ENCODE measurements around the gene R3HDM2.

Gene R3HDM2
- 49.0 reads per million, percentile 67 among the genes with 10 or more reads in this experiment for total RNA-seq

GRCh38 chr12:57430931-57431566 is at the start of gene R3HDM2:
Gene R3HDM2 (minus strand): TSS chr12:57431043. CDS start chr12:57310428, 120,615 bp downstream.
- DNase-seq: peak; percentile 91

- peak; percentile 63 for DNase-seq
Observed at GRCh38 chr12:57479376-57480115, 48.7 kb upstream of the R3HDM2 start, which contains the start of gene ARHGAP9. Gene ARHGAP9 (minus strand): TSS chr12:57479866. CDS start chr12:57479406, 460 bp downstream.

GRCh38 chr12:57479043-57479375 is 48.2 kb upstream of the R3HDM2 start:
- DNase-seq: no peak

- DNase-seq: peak; percentile 60
Observed at GRCh38 chr12:57477710-57478681, 47.2 kb upstream of the R3HDM2 start.

- DNase-seq: no peak
Observed at GRCh38 chr12:57476993-57477709, 46.3 kb upstream of the R3HDM2 start.

- peak; percentile 48 for DNase-seq
Observed at GRCh38 chr12:57476162-57476992, 45.5 kb upstream of the R3HDM2 start.

GRCh38 chr12:57475271-57476161 is 44.7 kb upstream of the R3HDM2 start:
- DNase-seq: no peak

GRCh38 chr12:57474862-57475261 is 44.0 kb upstream of the R3HDM2 start:
- no peak for DNase-seq

GRCh38 chr12:57474430-57474829 is 43.6 kb upstream of the R3HDM2 start:
- DNase-seq: no peak

GRCh38 chr12:57473886-57474285 is 43.0 kb upstream of the R3HDM2 start:
- DNase-seq: no peak

GRCh38 chr12:57473392-57473791 is 42.5 kb upstream of the R3HDM2 start:
- no peak for DNase-seq

DNA sequence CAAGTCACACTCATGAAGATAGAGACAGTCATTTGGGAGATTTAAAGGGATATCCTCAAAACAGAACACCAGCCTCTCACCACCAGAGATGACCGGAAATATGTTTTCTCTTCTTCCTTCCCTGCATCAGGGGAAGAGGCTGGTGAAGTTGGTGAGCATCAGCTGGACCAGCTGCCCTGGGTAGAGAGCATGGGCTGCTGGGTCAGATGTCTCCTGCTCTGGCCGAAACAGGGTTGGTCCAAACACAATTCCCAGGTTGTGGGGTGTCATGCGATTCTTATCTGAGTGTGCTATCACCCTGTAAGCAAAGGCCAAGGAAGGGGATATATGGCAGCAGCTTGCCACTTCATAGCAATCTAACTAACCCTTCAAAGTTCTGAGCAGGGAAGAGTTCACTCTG is 41.5 kb upstream of the R3HDM2 start:
- DNase-seq: no peak

- DNase-seq: no peak
Observed at GRCh38 chr12:57471661-57472060, 40.8 kb upstream of the R3HDM2 start.

GRCh38 chr12:57470970-57471656 is 40.3 kb upstream of the R3HDM2 start:
- DNase-seq: no peak

DNA sequence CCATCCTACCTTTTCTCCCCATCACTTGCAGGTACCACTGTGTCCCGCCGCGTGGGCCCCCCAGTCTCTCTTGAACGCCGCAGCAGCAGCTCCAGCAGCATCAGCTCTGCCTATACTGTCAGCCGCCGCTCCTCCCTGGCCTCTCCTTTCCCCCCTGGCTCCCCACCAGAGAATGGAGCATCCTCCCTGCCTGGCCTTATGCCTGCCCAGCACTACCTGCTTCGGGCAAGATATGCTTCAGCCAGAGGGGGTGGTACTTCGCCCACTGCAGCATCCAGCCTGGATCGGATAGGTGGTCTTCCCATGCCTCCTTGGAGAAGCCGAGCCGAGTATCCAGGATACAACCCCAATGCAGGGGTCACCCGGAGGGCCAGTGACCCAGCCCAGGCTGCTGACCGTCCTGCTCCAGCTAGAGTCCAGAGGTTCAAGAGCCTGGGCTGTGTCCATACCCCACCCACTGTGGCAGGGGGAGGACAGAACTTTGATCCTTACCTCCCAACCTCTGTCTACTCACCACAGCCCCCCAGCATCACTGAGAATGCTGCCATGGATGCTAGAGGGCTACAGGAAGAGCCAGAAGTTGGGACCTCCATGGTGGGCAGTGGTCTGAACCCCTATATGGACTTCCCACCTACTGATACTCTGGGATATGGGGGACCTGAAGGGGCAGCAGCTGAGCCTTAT is 39.6 kb upstream of the R3HDM2 start:
- no peak for DNase-seq

GRCh38 chr12:57469296-57470164 is 38.7 kb upstream of the R3HDM2 start:
- DNase-seq: no peak

DNA sequence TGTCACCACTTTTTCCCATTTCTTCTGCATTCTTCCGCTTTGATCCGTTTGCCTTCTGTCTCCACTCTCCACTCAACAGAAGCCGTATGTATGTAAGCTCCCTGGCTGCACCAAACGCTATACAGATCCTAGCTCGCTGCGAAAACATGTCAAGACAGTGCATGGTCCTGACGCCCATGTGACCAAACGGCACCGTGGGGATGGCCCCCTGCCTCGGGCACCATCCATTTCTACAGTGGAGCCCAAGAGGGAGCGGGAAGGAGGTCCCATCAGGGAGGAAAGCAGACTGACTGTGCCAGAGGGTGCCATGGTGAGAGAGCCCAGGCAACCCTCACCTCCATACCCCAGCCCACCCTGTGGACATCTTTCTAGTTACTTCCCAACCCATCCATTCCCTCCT is 37.1 kb upstream of the R3HDM2 start:
- DNase-seq: no peak

DNA sequence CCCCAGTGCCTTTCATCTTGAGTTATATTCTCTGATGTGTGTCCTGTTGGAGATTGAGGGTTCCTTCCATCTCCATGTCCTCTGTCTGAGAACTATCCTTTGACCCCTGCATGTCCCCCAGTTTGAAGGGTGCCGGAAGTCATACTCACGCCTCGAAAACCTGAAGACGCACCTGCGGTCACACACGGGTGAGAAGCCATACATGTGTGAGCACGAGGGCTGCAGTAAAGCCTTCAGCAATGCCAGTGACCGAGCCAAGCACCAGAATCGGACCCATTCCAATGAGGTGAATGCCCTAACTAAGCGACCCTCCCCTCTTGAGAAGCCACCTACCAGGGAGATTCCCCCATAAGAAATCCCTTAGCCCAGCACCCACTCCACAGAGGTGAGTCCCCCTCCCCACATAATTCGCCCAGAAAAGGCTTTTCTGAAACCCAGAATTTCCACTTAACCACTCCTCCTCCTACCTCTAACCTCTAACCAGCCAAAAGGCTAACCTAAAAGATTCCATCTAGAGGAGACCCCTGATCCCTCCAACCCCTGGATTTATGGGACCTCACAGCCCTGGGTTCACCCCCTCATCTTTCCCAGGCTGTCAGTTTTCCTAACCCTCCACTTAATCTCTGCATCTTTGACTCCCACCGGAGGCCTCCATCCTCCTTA is 36.5 kb upstream of the R3HDM2 start:
- no peak for DNase-seq
